ENCODE results near the gene TTLL5.

TTLL5 gene

GRCh38 chr14:75996488-75996887 is 335.4 kb downstream of the TTLL5 start:
- no peak for DNase-seq

DNA sequence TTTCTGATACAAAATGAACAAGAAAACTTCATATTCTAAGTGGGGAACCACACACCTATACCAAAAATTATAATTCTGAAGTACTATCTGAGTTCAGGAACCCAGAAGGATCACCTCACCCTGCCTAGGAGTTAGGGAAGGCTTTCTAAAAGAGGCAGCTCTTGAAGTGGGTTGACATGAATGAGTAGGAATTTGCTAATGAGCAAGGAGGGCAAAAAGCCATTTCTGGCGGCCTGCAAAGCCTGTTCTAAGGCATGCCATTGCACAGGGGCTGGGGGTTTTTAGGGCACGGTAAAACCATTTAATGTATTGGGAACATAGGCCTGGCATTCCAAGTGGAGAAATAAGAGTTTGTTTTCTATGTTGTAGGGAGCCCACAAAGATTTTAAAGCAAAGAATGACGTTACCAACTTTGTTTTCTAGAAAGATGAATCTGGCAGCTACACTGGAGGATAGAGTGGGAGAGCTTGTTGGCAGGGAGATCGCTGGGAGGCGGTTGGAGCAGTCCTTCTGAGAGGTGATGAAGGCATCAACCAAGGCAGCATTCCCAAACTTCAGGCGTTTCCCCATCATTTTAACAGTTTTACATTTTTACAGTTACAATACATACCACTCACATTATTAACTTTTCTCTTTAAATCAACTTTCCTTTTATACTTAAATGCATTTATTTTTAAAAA is 338.6 kb downstream of the TTLL5 start:
- no peak for DNase-seq

- no peak for DNase-seq
Measured at GRCh38 chr14:76002383-76002782, 341.3 kb downstream of the TTLL5 start.

Data from activated effector memory CD4-positive, alpha-beta T cell treated with Interleukin-2 at 50 U/mL for 16 hours (primary cell).